HG02840 (cell line): ENCODE data around the gene EYA2.

ENCODE experiments used
- ATAC-seq: cut with Tn5 transposase; IDR thresholded peaks from one replicate; pipeline ENCODE4 v1.9.1; 2021; ENCODE audit warnings: mild to moderate bottlenecking, moderate library complexity, moderate number of reproducible peaks; ENCODE audit not compliant: unreplicated experiment, low FRiP score

Gene EYA2

DNA sequence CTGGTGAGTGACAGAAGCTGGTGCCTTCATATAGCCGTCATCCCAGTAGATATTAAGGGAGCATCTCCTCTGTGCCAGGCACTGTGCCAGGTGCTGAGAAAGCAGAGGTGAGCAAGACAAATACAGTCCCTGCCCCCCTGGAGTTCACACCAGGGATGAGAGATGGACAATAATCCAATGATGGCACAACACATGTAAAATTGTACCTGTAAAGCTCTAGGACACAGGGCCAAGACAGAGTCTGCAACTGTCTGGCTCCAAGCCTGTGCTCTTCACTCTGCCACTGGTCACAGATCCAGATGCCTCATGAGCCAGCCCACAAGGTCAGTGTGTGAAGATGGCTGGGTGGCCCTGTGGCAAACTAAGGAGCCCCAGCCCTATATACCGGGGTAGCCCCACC is 133.8 kb downstream of the EYA2 start:
- ATAC-seq: no peak

GRCh38 chr20:47029845-47030244 is 135.2 kb downstream of the EYA2 start:
- ATAC-seq: no peak

GRCh38 chr20:47030271-47030810 is 135.7 kb downstream of the EYA2 start:
- ATAC-seq: no peak

- ATAC-seq: no peak
Measured at GRCh38 chr20:47031004-47031403, 136.4 kb downstream of the EYA2 start.

- ATAC-seq: no peak
Measured at GRCh38 chr20:47031821-47032220, 137.2 kb downstream of the EYA2 start.

- ATAC-seq: no peak
Measured at GRCh38 chr20:47032933-47033578, 138.4 kb downstream of the EYA2 start.

DNA sequence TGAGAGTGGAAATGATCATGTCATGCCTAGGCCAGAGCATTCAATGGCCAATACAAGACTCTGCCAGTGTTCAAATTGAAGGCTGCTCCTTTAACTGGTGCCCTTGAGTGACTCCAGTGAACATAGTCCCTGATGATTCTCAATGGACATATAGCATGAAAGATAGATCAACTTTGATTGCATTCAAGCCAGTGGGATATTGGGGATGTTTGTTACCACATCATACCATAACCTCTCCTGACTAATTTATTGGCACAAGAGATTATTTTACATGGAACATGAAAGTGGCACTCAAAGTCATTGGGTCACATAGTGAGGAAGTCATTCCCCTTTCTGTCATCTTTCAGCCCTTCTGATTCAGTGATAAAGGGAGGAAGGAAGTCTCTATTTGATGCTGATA is 139.0 kb downstream of the EYA2 start:
- no peak for ATAC-seq

DNA sequence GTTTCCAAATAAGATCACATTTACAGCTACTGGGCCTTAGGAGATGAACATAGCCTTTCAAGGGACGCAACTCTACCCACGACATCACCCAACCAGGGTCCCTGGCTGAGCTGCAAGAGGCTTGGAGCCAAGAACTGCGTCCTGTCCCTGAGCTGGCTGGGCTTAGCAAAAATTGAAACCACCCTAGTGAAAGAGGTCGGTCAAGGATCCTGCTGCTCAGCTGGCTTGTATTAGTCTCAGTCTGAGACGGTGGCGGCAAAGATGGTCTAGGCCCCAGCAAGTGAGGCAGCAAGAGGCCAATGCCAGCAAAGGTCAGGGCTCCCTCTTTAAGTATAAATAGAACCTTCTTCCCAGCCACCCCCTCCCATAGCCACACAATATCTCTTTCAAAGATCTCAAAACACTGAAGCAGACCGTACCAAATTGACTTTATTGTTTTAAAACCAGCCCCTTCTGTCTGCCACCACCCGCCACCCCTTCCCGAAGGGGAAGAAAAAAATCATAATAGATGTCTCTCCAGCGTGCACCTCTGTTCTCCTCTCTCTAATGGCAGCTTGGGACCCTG is 140.5 kb downstream of the EYA2 start:
- no peak for ATAC-seq

- no peak for ATAC-seq
Measured at GRCh38 chr20:47036091-47036870, 141.6 kb downstream of the EYA2 start.

DNA sequence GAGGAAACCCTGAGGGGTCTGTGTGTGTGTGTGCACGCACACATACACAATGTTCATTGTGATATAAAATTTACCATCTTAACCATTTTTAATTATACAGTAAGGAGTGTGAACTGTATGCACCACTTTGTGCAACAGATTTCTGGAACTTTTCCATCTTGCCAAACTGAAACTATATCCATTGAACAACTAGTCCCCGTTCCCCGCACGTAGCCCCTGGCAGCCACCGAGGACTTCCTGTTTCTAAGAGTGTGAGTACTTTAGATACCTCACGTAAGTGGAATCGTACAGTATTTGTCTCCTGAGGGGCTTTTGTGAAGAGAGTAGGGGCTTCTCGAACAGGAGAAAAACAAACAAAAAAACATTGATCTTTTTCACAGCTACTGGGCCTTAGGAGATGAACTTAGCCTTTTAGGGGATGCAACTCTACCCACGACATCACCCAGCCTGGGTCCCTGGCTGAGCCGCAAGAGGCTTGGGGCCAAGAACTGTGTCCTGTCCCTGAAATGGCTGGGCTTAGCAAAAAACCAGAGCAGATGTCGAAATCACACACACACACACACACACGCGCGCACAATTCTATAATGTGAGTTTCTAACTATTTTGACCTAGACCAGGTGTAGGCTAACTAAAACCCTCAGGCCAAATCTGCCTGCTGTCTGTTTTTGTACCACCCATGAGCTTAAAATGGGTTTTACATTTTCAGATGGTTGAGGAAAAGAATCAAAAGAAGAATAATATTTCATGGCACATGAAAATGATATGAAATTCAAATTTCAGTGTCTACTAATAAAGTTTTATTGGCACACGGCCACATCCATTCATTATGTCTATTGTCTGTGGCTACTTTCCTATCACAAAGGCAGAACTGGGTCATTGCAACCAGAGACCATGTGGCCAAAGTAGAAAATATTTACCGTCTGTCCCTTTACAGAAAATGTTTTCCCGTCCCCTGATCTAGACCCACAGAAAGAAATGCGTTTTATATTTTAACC is 144.2 kb downstream of the EYA2 start:
- ATAC-seq: no peak

DNA sequence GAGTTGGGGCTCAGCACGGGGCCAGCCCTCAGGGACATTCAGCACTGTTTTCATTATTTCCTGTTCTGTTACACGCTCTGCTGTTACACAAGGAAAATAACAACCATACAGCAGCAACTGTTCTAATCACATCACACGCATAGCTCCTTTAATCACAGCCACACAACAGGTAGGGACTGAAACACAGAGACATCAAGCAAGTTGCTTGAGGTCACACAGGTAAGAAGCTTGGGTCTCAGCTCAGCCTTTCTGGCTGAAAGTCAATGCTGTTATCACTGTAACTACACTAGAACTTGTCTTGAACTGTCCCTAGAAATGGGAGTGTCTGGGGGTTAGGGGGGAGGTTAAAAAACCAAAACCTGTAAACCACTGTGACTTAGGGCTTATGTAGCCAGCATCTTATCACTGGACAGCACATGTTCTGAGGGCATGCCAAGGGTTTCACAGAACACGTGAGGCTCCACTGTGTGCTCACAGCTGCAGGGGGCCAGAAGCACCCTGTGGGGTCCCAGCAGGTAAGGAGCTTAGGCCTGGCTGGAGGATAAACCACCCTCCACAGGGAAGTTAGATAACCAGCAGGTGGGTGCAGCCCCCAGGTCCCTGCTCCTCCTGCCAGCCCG is 146.0 kb downstream of the EYA2 start:
- ATAC-seq: no peak

DNA sequence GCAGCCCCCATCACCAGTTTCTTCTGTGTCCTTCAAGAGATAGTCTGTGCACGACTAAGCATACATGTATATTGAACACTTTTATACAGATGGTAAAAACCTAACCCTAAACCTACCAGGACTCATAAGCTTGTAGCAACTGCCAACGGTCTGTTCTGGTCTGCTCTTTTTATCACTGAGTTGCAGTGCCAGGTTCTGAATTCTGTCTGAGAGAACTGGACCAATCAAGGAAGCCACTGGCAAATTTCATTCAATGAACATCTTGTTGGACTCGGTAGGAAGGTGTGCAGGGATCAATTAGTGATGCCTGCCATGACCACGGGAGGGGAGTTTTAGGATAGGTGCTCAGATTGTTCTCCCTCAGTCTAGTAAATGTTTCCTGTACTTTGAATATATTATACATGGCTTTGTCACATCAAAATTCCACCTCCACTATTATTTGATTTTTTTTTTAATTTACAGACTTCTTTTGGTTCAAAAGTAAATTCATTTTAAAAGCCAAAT is 146.8 kb downstream of the EYA2 start:
- no peak for ATAC-seq

DNA sequence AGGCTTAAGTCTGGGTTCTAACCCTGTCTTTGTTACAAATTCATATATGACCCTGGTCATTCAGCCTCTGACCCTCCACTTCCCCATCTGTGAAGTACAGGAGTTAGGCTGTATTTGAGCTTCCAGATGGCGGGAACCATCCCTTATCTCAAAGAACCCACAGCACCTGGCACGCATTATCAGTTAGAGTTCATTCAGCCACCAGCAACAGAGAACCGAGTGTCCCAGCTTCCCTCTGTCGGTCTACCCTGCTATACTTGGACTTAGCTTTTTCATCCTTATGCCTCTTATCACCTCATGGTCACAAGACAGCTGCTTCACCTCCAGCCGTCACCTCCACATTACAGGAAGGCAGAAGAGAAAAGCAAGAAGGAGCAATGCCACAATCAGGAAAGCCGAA is 147.8 kb downstream of the EYA2 start:
- ATAC-seq: no peak

- no peak for ATAC-seq
Measured at GRCh38 chr20:47043086-47043485, 148.4 kb downstream of the EYA2 start.

DNA sequence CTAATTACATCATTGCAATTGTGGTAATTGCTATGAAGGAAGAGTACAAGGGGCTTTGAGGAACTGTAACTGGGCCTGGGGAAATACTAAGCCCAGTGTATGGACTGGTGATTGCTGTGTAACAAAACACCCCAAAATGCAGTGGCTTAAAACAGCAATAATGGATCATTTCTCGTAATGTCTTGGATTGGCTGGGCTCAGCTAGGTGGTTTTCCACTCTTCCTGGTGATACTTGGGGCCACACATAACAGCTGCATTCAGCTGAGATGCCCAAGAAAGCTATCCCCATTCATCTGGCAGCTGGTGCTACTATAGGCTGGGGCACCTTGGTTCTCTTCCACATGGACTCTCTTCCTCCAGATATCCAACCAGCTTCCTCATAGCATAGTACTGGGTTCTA is 150.3 kb downstream of the EYA2 start:
- ATAC-seq: no peak

DNA sequence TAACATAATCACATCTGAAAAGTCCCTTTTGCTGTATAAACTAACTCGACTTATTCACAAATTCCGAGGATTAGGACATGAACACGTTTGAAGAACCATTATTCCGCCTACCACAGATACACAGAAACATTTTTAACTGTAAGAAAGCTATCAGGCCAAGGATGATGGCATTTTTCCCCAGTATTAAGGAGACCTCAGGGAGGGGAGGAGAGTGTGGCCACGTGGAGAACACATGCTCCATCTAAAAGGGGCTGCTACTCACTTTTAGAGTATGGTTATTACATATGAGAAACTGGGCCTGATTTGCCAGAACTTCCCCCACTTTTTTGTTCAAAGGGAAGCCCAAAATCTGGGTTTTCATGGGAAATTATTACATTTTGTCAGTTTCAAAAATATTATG is 153.4 kb downstream of the EYA2 start:
- ATAC-seq: no peak

- no peak for ATAC-seq
Measured at GRCh38 chr20:47049771-47050170, 155.1 kb downstream of the EYA2 start.

DNA sequence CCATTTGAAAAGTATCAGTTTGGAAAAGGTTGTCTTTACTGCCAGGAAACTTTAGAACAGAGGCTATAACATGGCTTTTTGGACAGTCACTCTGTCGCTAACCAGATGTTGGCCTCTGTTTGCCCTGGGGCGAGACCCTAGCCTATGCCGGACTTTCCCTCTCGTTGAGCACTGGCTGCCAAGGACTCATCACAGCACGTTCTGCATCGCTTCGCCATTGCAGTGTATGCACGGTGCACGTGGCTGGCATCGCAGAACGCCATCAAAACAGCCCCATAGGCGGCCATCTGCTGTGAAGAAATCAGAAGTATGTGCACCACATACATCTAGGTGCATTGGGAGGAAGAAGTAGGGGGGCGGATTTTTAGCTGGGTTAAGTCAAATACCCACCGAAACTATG is 156.4 kb downstream of the EYA2 start:
- ATAC-seq: no peak

DNA sequence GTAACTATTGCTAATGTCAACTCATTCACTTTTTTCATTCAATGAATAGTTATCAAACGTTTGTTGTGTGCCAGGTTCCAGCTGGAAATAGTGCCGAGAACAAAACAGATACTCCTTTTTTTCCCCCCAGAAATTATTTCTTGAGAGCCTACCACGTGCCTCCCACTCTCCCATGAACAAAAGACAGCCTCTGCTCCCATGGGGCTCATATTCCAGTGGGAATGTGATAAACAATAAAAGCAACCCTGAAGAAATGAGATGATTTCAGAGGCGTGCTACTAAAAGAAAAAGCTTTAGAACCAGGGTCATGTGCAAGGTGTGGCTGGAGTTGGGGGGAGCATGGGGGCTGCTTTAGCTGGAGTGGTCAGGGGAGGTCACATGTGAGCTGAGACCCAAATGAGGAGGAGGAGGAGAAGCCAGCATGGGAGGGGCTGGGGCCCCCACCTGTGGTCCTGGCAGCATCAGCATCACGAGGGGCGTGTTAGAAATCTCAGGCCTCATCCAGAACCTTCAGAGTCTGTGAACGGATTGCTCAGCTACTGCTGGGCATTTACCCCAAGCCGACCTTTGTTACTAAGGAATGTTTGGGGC is 157.4 kb downstream of the EYA2 start:
- ATAC-seq: no peak
